HG02943 (cell line): Measurements from ENCODE around the gene OTOA.
"Not testable (repeated sequence)": the region's sequence is repeated elsewhere in the genome, so short reads cannot be mapped to it uniquely, and the experiment has no call there.

ENCODE experiments used
- ATAC-seq: cut with Tn5 transposase; IDR thresholded peaks from one replicate; pipeline ENCODE4 v1.9.1; 2021; ENCODE audit warnings: mild to moderate bottlenecking, low read depth, moderate library complexity; ENCODE audit not compliant: unreplicated experiment

OTOA gene

DNA sequence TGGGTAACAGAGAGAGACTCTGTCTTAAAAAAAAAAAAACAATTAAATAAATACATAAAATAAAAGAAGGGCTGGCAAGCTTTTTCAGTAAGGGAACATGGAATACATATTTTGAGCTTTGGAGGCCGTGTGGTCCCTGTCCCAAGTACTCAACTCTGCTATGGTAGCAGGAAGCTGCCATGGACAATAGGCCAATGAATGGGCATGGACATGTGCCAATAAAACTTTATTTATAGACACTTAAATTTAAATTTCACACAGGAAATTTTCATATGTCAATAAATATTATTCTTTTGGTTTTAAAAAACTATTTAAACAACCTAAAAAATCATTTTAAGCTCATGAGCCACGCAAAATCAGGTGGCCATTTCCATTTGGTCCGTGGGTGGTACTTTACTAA, 3.8 kb downstream of the OTOA start:
- no peak for ATAC-seq

DNA sequence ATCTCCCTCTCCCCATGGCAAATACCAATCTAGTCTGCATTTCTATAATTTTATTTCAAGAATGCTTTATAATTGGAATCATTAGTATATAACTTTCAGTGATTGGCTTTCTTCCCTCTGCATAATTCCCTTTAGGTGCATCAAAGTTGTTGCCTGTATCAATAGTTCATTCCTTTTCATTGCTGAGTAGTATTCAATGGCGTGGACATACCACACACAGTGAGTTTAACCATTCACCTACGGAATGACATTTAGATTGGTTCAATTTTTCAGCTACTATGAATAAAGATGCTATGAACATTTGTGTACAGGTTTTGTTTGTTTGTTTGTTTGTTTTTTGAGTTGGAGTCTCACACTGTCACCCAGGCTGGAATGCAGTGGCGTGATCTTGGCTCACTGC, 9.7 kb downstream of the OTOA start:
- ATAC-seq: no peak

DNA sequence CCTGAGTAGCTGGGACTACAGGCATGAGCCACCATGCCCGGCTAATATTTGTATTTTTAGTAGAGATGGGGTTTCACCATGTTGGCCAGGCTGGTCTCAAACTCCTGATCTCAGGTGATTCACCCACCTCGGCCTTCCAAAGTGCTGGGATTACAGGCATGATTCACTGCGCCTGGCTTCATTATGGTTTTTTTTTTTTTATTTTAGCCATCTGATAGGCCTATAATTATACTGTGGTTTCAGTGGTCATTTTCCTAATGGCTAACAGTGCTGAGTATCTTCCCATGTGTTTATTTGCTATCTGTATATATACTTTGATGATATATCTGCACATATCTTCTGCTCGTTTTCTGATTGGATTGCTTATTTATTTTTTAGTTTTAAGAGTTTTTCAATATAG, 10.7 kb downstream of the OTOA start:
- ATAC-seq: not testable (repeated sequence)

DNA sequence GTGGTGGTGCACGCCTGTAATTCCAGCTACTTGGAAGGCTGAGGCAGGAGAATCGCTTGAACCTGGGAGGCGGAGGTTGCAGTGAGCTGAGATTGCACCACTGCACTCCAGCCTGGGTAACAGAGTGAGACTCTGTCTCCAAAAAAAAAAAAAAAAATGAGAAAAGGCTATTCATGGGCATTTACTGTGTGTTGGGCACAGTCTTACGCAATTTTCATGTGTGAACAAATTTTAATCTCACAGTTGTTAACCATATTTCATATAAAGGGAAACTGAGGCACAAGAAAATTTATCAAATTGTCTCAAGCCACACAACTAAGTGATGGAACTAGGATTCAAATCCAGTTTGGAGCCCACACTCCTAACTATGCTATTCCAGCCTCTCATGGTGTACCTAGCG, 16.9 kb downstream of the OTOA start:
- ATAC-seq: not testable (repeated sequence)

DNA sequence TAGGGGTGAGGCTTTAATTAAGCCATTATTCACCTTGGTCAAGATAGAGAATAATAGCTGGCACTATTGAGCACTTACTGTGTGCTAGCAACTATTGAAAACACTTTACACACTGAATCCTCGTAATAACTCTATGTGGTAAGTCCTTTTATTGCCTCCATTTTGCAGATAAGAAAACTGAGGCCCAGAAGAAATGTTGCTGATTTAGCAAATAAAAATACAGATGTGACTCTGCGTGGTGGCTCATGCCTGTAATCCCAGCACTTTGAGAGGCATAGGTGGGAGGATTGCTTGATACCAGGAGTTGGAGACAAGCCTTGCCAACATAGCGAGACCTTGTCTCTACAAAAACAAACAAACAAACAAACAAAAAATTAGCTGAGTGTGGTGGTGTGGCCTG, 19.4 kb downstream of the OTOA start:
- ATAC-seq: no peak

DNA sequence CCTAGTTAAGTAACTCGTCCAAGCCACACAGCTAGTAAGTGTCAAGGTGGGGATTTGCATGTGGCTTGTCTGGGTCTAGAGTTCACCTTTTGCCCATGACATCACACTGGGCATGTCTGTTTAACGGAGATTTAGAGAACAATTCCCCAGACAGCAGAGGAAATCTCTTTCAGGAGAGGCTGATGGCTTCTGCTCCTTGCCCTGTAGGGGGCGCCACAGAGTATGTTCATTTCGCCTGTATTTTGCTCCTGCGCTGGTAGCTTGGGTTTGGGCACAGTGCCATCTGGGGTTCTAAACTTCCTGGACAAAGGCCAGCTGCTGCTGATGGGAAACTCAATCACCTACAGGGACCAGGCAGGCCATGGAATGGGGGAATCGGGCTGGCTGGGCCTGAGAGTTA, 20.4 kb downstream of the OTOA start:
- ATAC-seq: no peak

DNA sequence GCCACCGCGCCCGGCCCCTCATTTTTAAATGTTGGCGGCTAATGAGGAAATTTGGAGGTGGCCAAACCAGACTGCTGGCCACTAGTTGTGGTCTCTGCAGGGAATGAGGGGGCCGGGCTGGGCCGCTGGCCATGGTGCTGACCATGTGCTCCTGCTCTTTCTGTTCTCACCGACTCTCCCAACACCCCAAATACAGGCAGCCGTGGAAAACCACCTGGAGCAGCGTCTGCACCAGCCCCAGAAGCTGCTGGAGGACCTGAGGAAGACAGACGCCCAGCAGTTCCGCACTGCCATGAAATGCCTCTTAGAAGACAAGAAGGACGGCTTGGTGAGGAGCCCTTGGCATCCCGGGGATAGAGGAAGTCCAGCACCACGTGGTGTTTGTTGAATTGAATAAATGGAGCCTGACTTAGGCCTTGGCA, 21.3 kb downstream of the OTOA start:
- ATAC-seq: no peak

DNA sequence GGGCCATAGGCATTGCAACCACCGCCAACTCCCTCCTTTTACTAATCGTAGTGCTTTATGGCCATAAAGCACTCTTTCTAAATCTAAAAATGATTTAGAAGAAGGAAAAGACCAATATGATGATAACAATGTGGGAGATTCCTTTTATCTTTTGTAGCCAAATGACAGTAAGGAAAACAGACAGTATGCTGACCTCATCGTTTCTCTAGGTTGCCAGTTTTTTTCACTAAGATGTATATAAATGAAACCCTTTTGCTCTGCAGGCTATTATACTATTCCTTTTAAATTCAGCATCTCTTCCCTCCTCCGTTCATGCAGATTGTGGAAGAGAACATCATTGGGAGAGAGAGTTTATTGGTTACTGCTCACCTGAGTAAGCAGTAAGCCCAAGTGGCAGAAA, 25.3 kb downstream of the OTOA start:
- no peak for ATAC-seq

DNA sequence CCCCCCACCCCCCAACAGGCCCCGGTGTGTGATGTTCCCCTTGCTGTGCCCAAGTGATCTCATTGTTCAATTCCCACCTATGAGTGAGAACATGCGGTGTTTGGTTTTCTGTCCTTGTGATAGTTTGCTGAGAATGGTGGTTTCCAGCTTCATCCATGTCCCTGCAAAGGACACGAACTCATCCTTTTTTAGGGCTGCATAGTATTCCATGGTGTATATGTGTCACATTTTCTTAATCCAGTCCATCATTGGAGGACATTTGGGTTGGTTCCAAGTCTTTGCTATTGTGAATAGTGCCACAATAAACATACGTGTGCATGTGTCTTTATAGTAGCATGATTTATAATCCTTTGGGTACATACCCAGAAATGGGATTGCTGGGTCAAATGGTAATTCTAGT, 27.2 kb downstream of the OTOA start:
- ATAC-seq: not testable (repeated sequence)

DNA sequence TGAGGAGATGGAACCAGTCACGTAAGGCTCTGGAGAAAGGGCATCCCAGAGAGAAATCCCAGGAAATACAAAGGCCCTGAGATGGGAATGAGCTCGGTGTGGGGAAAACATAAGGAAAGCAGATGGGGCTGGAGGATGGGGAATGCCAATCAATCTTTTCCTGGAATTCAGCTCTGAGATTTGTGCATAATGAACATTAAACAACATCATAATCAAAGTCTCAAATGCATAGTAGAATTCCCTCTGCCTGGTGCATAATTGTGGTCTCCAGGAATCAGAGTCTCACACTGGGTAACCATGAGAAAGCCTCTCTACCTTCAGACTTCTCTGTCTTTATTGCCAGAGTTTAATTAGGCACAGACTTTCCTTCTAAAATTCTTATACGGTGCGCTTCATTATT, 30.8 kb downstream of the OTOA start:
- ATAC-seq: no peak

DNA sequence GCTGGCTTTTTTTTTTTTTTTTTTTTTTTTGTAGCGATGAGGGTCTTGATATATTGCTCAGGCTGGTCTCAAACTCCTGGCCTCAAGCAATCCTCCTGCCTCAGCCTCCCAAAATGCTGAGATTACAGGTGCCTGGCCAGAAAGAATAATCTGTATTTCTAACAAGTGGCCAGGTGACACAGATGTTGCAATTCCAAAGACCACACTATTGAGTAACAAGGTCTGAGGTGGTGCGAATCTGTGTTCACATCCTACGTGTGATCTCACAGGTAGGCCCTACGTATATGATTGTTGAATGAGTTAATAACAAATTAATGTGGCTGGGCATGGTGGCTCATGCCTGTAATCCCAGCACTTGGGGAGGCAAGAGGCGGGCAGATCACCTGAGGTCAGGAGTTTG, 33.3 kb downstream of the OTOA start:
- ATAC-seq: no peak

DNA sequence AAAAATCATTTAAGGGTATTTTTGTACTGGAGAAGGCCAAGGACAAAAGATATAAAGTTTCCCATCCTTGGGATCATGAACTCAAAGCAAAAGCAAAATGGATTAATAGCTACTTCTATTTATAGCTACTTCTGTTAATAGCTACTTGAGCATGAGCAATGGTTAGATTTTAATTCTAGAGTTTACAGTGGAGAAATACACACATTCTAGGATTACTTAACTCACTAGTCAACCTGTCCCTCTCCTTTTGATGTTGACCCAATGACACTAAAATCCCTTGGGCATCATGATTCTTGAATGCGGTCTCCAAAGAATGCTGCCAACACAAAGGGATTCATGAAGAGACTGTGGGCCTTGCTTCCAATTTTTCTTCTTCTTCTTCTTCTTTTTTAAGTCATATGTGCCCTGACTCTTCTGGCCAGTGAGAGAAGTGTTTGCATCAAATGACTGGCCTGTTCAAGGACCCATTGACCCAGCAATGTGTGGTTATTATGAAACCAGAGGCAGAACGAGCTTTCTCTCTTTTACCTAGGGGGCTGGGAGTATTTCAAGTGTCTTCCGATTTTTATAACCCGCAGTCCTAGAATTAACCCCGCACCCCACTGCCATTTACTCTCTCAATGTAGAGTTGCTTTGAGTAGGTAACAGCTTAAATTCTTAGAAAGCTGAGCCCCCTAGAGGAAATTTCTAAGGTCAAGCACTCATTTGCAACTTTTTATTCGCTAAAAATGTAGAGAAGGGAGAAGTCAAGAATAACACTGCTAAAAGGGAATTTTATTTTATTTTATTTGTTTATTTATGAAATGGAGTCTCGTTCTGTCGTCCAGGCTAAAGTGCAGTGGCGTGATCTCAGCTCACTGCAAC, 34.6 kb downstream of the OTOA start:
- no peak for ATAC-seq

DNA sequence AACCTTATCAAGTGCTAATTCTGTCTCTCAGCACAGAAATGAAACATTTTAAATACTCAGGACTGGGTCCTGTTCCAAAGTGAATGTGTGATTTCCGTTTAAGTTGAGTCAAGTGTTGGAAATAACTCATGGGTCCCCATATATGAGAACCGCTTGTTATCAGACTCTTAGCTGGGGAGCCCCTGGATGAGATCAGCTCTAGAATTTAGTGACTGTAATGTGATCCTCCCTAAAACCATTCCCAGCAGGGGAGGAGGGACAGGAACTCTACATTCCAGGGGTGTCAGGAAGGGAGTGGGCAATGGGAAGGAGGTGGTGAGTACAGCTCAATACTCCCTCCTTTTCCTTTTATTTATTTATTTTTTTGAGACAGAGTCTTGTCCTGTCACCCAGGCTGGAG, 37.5 kb downstream of the OTOA start:
- no peak for ATAC-seq

DNA sequence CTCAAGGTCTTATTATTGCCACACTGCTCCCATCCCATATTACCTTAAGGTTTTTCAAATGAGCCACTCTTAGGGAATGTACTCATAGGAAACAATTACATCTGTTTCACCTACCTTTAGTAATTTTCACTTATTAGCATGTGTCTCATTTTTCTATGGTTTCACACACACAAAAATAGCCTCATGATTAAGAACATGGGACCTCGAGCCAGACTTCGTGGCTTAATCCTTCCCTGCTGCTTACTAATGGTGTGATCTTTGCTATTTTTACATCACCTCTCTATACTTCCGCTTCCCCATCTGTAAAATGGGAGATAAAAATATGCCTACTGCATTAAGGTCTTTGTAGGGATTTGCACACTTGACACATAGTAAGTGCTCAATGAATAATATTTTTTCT, 38.5 kb downstream of the OTOA start:
- ATAC-seq: no peak

DNA sequence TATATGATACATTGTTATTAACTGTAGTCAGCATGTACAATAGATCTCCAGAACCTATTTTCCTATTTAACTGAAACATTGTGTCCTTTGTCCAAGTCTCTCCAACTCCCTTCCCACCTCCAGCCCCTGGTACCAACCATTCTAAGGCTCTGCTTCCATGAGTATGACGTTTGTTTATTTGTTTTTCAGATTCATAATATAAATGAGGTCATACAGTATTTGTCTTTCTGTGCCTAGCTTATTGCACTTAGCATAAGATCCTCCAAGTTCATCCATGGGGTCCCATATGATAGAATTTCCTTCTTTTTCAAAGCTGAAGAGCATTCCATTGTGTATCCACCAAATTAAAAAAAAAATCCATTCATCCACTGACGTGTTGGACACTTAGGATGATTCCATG, 39.4 kb downstream of the OTOA start:
- ATAC-seq: no peak

DNA sequence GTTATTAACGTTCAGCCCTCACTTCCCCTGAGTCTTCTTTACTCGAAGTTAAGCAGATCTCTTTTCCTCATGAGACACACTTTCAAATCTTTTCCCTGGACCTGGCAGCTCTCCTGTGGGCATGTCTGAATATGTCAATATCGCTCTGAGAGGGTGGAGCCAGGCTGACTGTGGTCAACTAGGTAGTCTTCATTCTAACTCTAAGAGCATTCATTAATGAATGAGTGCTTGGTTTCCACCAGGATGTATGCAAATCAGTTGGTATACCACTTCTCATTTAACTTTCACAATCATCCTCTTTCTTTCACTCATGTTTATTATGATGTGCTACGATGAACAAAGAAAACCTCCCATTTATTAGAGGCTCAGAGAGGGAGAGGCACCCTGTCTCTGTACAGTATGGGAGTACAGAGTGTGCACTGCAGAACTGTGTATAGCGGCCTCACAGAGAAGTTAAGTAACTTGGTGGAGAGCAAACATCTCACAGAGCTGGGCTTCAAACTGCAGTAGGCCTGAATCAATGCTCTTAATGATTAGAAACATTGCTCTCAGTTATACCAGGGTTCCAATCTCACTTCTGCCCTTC, 39.9 kb downstream of the OTOA start:
- ATAC-seq: no peak

DNA sequence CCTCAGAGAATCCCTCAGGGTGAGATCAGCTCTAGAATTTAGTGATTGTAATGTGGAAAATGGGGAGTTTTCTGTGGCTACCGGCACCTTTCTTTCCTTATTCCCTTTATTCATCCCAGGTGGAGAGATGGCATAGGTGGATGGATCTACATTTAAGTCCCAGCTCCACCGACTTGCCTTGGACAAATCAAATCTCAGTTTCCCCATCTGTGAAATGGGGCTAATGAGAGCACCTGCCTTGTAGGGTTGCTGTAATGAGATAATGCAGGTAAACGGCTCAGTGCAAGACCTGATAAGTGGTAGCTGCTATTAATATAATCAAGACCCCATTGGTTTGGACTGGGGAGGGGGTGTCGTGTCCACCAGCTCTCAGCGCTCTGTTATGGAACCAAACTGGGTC, 40.5 kb downstream of the OTOA start:
- ATAC-seq: no peak

DNA sequence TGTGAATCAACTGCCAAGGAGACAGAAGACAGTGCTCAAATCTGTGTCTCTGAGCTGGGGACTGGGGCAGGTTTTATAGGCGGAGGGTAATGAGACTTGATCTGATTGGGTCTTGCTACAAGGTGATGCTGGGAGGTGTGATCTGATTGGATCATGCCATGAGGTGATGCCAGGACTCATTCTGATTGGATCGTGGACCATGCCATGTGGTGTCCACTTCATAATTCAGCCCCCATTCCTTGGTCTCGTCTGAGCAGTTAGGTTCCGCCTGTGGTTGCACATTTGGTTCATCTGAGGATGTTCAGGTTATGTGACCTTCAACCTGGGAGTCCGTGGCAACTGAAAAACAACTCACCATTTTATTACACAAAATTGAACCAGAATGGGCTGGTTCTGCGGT, 41.0 kb downstream of the OTOA start:
- no peak for ATAC-seq

DNA sequence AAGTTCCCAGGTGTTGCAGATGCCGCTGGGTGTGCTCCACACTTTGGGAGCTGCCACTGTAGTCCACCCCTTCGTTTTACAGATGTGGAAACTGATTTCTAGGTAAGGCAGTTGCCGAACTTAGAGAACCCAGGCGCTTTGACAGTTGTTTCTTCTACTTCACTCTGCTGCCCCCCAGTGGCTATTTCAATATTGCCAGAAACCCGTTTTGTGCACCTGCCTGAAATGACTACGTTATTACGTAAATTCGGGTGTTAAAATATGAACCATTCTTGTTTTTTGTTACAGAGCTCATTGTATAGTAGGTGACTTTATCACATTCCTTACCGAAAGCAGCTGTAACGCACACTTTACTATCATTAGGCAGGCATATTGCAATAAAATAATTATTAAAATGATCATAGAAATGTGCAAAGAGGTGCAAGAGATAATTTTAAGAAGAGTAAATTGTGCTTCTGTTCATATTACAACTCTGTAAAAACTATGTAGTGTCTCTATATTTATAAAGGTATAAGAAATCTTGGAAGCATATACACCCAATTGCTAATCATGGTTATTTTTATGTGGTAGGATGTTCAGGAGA, 44.9 kb downstream of the OTOA start:
- ATAC-seq: no peak

DNA sequence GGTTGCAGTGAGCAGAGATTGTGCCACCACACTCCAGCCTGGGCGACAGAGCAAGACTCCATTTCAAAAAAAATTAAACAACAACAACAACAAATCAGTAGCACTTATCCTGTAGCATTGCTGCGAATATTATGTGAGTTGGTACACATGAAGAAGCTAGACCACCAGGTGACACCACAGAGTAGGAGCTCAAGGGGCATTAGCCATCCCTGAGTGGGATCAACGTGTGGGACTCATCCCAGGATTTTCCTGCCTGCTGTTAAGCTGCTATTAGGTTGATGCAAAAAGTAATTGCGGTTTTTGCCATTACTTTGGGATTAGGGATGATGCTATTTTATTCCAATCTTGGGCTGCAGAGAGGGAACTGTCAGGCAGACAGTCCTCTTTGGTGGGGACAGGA, 47.2 kb downstream of the OTOA start:
- no peak for ATAC-seq

DNA sequence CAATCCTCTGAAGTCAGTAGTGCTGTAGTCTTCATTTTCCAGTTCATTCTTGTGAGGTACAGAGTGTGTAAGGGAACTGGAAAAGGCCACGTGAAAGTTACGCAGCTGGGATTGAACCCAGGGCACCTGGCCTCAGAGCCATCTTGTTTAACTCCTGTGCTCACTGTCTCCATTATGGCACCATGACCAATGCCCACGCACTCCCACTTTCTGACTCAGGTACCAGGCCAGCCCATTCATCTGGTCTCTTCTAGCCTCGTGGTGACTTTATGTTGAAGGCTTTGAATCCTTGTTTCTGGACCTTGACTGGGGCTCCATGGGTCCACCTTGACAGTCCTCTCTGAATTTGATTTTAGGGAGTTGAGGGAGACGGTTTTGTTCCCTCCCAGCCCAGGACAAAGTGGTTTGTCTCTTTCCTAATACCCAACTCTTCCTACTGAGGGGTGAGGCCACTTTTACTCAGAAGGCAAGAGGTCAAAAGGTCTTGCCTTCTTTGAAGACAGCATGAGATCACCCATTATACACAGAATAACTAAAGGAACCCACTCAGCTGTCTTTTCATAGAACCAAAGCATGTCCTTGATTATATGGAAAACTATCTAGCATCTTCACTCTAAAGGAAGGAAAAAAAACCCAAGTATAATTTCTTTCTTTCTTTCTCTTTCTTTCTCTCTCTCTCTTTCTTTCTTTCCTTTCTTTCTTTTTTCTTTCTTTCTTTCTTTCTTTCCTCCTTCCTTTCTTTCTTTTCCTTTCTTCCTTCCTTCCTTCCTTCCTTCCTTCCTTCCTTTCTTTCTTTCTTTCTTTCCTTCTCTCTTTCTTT, 50.0 kb downstream of the OTOA start:
- no peak for ATAC-seq
